PC-3 (cell line): ENCODE results near the gene ARPC5. TPM values are rescaled to one million over a fixed set of nuclear protein-coding genes. Genes with fewer than 3 reads are reported as not detected.
A peak's percentile ranks its signal among the peaks of the same experiment; 100 is the strongest.

Source experiments
- ATAC-seq: fragments of 200-7000 bp; cut with Tn5 transposase; 2 replicates; pipeline ENCODE4 v1.9.1; 2020; ENCODE audit warnings: mild to moderate bottlenecking, moderate library complexity
- BruUV-seq: library from RNA; stranded (reverse); fragments of 400-500 nt; replicated peaks from 2 replicates; lab custom pipeline; 2021; lab: Mats Ljungman, UMichigan
- CTCF ChIA-PET: fragments of 300-600 bp; sonication (Branson Sonifier 250); formaldehyde crosslinking; loops from one replicate; lab custom pipeline; 2022; ENCODE audit warnings: antibody characterized with exemption; lab: Charles Lee
- POLR2A ChIA-PET: fragments of 300-600 bp; sonication (Branson Sonifier 250); formaldehyde crosslinking; loops from one replicate; lab custom pipeline; 2022; ENCODE audit warnings: antibody characterized with exemption; ENCODE audit not compliant: unreplicated experiment; lab: Charles Lee
- DNase-seq: peaks from one replicate; pipeline ENCODE4 v3.0.0-alpha.2; 2015
- H2AFZ ChIP-seq: fragments of 300-600 bp; sonication (generic); 2 replicates; pipeline ENCODE4 v1.6.0; 2016; ENCODE audit warnings: antibody characterized with exemption, low read length
- H3F3A ChIP-seq: fragments of 300-600 bp; sonication (generic); one replicate; pipeline ENCODE4 v1.6.0; 2017; ENCODE audit warnings: antibody characterized with exemption, low read length, control low read depth, mild to moderate bottlenecking; ENCODE audit not compliant: unreplicated experiment
- H3K27ac ChIP-seq: fragments of 300-600 bp; sonication (generic); 2 replicates; pipeline ENCODE4 v1.5.1; 2016; ENCODE audit warnings: mild to moderate bottlenecking, low read length
- H3K27me3 ChIP-seq: fragments of 300-600 bp; sonication (generic); 2 replicates; pipeline ENCODE4 v1.6.1; 2016; ENCODE audit warnings: low read length, mixed read lengths
- H3K36me3 ChIP-seq: fragments of 300-600 bp; sonication (generic); 2 replicates; pipeline ENCODE4 v1.6.1; 2016; ENCODE audit warnings: low read depth, mixed run types, low read length, mixed read lengths
- H3K4me1 ChIP-seq: fragments of 300-600 bp; sonication (generic); 2 replicates; pipeline ENCODE4 v1.5.1; 2016; ENCODE audit warnings: low read length; ENCODE audit not compliant: insufficient read depth
- H3K4me2 ChIP-seq: fragments of 300-600 bp; sonication (generic); 2 replicates; pipeline ENCODE4 v1.6.0; 2016; ENCODE audit warnings: low read length
- H3K4me3 ChIP-seq: fragments of 300-600 bp; sonication (generic); 2 replicates; pipeline ENCODE4 v1.5.1; 2016; ENCODE audit warnings: mild to moderate bottlenecking, low read length, mixed read lengths
- H3K79me2 ChIP-seq: fragments of 300-600 bp; sonication (generic); 2 replicates; pipeline ENCODE4 v1.6.1; 2017; ENCODE audit warnings: low read length, mixed read lengths
- H3K9ac ChIP-seq: fragments of 300-600 bp; sonication (generic); 2 replicates; pipeline ENCODE4 v1.6.0; 2016; ENCODE audit warnings: mild to moderate bottlenecking, low read length
- H3K9me2 ChIP-seq: fragments of 300-600 bp; sonication (generic); replicated peaks from 2 replicates; pipeline ENCODE4 v1.6.1; 2016; ENCODE audit warnings: mixed run types, low read length, mixed read lengths
- H3K9me3 ChIP-seq: fragments of 300-600 bp; sonication (generic); 2 replicates; pipeline ENCODE4 v1.6.1; 2016; ENCODE audit warnings: low read length, mixed read lengths
- H4K20me1 ChIP-seq: fragments of 300-600 bp; sonication (generic); 2 replicates; pipeline ENCODE4 v1.6.1; 2016; ENCODE audit warnings: low read length, mixed read lengths
- intact Hi-C: fragments of 100-400 bp; cut with micrococcal nuclease; formaldehyde crosslinking; loops from 2 replicates; pipeline ENCODE4 v1.9.0; 2023
- total RNA-seq: library from RNA; depleted of rRNA; stranded (reverse); fragments of >200 nt; gene quantifications from 2 replicates; pipeline ENCODE4 v1.2.3, GENCODE V29; 2014; rRNA removed
- TF ChIP-seq, protein P1 (sequence below): fragments of 300-600 bp; sonication (generic); conservative IDR thresholded peaks from 2 replicates; pipeline ENCODE4 v1.5.1; 2017; ENCODE audit warnings: antibody characterized with exemption, low read depth, mild to moderate bottlenecking, low read length

The ARPC5 gene
- total RNA-seq, 1 experiment from 2014 or later: 76.1 TPM

DNA sequence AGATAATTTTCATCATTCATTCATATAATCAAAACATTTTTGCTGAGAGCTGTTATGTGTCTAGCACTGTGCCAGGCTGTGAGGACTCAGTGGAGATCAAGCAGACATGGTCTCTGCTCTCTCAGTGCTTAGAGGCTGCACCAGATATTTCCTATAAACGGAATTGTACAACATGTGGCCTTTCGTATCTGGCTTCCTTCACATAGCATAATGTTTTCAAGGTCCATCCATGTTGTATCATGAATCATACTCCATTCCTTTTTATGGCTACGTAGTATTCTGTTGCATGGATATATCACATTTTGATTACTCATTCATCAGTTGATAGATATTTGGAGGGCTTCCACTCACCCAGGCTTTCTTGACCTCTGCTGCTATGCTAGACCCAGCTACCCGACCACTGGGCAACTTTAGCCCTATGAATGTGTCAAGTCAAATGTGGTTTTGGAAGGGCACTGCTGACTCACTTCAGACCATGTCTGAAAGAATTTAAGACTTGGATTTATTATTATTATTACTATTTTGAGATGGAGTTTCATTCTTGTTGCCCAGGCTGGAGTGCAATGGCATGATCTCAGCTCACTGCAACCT lies 63.8 kb downstream of the ARPC5 start:
- ChIA-PET POLR2A (no interaction called here), CTCF (no interaction called here)
- Histone ChIP-seq H3K27me3 (no peaks in the 10 kb centered on the region), H3K4me1 (peaks cover 32% of the 10 kb centered on the region), H4K20me1 (no peaks in the 10 kb centered on the region), H2AFZ (no peak overlapping the region), H3K27ac (no peak overlapping the region), H3K9me2 (no peaks in the 10 kb centered on the region), H3K9ac (no peak overlapping the region), H3K36me3 (no peaks in the 10 kb centered on the region), H3K4me3 (no peak overlapping the region), H3K79me2 (peaks cover 14% of the 10 kb centered on the region; the same call in 1 of the 2 replicates), H3F3A (peaks cover 6% of the 10 kb centered on the region), H3K4me2 (no peak overlapping the region), H3K9me3 (no peaks in the 10 kb centered on the region)
- ATAC-seq: no peak
- intact Hi-C loops: no loop called here
- TF ChIP-seq, protein P1, sequence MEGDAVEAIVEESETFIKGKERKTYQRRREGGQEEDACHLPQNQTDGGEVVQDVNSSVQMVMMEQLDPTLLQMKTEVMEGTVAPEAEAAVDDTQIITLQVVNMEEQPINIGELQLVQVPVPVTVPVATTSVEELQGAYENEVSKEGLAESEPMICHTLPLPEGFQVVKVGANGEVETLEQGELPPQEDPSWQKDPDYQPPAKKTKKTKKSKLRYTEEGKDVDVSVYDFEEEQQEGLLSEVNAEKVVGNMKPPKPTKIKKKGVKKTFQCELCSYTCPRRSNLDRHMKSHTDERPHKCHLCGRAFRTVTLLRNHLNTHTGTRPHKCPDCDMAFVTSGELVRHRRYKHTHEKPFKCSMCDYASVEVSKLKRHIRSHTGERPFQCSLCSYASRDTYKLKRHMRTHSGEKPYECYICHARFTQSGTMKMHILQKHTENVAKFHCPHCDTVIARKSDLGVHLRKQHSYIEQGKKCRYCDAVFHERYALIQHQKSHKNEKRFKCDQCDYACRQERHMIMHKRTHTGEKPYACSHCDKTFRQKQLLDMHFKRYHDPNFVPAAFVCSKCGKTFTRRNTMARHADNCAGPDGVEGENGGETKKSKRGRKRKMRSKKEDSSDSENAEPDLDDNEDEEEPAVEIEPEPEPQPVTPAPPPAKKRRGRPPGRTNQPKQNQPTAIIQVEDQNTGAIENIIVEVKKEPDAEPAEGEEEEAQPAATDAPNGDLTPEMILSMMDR: no peak
- DNase-seq: peak; percentile 26
- no TSS peak for BruUV-seq

Other genes with a start within 250 kb of the ARPC5 start
- 6.0 and 6.6 TPM in 2 replicates for gene NMNAT2, start 217.4 kb downstream of the ARPC5 start, total RNA-seq
- 25.5 and 38.4 TPM in 2 replicates for gene SMG7, start 163.3 kb downstream of the ARPC5 start, total RNA-seq
- gene NCF2, start 45.3 kb downstream of the ARPC5 start, total RNA-seq: 26.1 and 31.3 TPM in 2 replicates
- gene APOBEC4, start 17.5 kb upstream of the ARPC5 start, total RNA-seq: not detected in 2 replicates
- gene RGL1, start 169.3 kb upstream of the ARPC5 start, total RNA-seq: 1.5 and 1.9 TPM in 2 replicates